SKM-1 (cell line): ENCODE data around the gene CDH4.

Experiments
- DNase-seq: peaks from one replicate; lab custom pipeline; 2025; ENCODE audit not compliant: unreplicated experiment; lab: John Stamatoyannopoulos, UW

The CDH4 gene

GRCh38 chr20:61806314-61806713, 554.3 kb downstream of the CDH4 start:
- DNase-seq: no peak

- DNase-seq: no peak
Measured at GRCh38 chr20:61806995-61807394, 554.9 kb downstream of the CDH4 start.

- no peak for DNase-seq
Measured at GRCh38 chr20:61807471-61808160, 555.6 kb downstream of the CDH4 start.

GRCh38 chr20:61808447-61808846, 556.4 kb downstream of the CDH4 start:
- DNase-seq: no peak

GRCh38 chr20:61809006-61809770, 557.1 kb downstream of the CDH4 start:
- DNase-seq: no peak

GRCh38 chr20:61810066-61810737, 558.1 kb downstream of the CDH4 start:
- DNase-seq: no peak

GRCh38 chr20:61810738-61811135, 558.7 kb downstream of the CDH4 start:
- DNase-seq: no peak

GRCh38 chr20:61811166-61811565, 559.1 kb downstream of the CDH4 start:
- no peak for DNase-seq

GRCh38 chr20:61812121-61812844, 560.2 kb downstream of the CDH4 start:
- no peak for DNase-seq

- DNase-seq: no peak
Measured at GRCh38 chr20:61812845-61813485, 560.9 kb downstream of the CDH4 start.

GRCh38 chr20:61813791-61814190, 561.7 kb downstream of the CDH4 start:
- DNase-seq: no peak

GRCh38 chr20:61814244-61814643, 562.2 kb downstream of the CDH4 start:
- no peak for DNase-seq

GRCh38 chr20:61814726-61815125, 562.7 kb downstream of the CDH4 start:
- DNase-seq: no peak

GRCh38 chr20:61815176-61815575, 563.1 kb downstream of the CDH4 start:
- no peak for DNase-seq

- no peak for DNase-seq
Measured at GRCh38 chr20:61815678-61816077, 563.6 kb downstream of the CDH4 start.

- DNase-seq: no peak
Measured at GRCh38 chr20:61816606-61817460, 564.8 kb downstream of the CDH4 start.

GRCh38 chr20:61817575-61817974, 565.5 kb downstream of the CDH4 start:
- DNase-seq: no peak

- no peak for DNase-seq
Measured at GRCh38 chr20:61818746-61819573, 566.9 kb downstream of the CDH4 start.

- DNase-seq: no peak
Measured at GRCh38 chr20:61819574-61819846, 567.4 kb downstream of the CDH4 start.
